Measurements from ENCODE around the gene GRIN1.

GRIN1 gene

GRCh38 chr9:137176302-137177182 lies 37.6 kb downstream of the GRIN1 start:
- TF ChIP-seq, protein P1, sequence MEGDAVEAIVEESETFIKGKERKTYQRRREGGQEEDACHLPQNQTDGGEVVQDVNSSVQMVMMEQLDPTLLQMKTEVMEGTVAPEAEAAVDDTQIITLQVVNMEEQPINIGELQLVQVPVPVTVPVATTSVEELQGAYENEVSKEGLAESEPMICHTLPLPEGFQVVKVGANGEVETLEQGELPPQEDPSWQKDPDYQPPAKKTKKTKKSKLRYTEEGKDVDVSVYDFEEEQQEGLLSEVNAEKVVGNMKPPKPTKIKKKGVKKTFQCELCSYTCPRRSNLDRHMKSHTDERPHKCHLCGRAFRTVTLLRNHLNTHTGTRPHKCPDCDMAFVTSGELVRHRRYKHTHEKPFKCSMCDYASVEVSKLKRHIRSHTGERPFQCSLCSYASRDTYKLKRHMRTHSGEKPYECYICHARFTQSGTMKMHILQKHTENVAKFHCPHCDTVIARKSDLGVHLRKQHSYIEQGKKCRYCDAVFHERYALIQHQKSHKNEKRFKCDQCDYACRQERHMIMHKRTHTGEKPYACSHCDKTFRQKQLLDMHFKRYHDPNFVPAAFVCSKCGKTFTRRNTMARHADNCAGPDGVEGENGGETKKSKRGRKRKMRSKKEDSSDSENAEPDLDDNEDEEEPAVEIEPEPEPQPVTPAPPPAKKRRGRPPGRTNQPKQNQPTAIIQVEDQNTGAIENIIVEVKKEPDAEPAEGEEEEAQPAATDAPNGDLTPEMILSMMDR (IDR thresholded peaks at IDR 0.05; ENCODE audit: insufficient read depth, missing control alignments), result peak; percentile 56
- no peak for DNase-seq (ENCODE audit: insufficient read length, low spot score)
- FAIRE-seq, result no peak

- TF ChIP-seq, protein P1 (IDR thresholded peaks at IDR 0.05; ENCODE audit: insufficient read depth, missing control alignments), result no peak
- DNase-seq (ENCODE audit: insufficient read length, low spot score) (no peak), FAIRE-seq (no peak)
Observed at GRCh38 chr9:137178201-137178938, 39.4 kb downstream of the GRIN1 start.

GRCh38 chr9:137178939-137179630 lies 40.1 kb downstream of the GRIN1 start:
- DNase-seq (ENCODE audit: insufficient read length, low spot score), result no peak
- FAIRE-seq, result no peak
- TF ChIP-seq, protein P1 (IDR thresholded peaks at IDR 0.05; ENCODE audit: insufficient read depth, missing control alignments), result no peak

- no peak for FAIRE-seq
- TF ChIP-seq, protein P1 (IDR thresholded peaks at IDR 0.05; ENCODE audit: insufficient read depth, missing control alignments), result no peak
- DNase-seq (ENCODE audit: insufficient read length, low spot score), result no peak
Observed at GRCh38 chr9:137179761-137180160, 40.8 kb downstream of the GRIN1 start.

DNA sequence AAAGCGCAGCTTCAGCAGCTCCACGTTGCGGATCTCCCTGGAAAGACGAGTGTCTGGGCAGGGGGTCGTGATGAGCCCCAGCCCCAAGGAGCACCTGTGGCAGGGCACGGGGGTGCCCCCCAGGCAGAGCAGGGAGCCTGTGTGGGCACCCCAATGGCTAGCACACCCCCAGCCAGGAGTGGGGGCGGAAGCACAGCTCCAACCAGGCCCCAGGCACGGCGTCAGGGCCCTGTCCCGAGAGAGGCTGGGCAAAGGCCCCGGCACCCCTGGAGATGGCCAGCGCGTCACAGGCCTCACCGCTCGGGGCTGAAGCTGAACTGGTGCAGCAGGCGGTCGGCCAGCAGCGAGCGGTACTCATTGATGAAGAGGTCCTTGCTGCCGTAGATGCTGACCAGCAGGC lies 41.5 kb downstream of the GRIN1 start:
- DNase-seq (ENCODE audit: insufficient read length, low spot score) (no peak), FAIRE-seq (no peak)
- TF ChIP-seq, protein P1 (IDR thresholded peaks at IDR 0.05; ENCODE audit: insufficient read depth, missing control alignments), result no peak

DNA sequence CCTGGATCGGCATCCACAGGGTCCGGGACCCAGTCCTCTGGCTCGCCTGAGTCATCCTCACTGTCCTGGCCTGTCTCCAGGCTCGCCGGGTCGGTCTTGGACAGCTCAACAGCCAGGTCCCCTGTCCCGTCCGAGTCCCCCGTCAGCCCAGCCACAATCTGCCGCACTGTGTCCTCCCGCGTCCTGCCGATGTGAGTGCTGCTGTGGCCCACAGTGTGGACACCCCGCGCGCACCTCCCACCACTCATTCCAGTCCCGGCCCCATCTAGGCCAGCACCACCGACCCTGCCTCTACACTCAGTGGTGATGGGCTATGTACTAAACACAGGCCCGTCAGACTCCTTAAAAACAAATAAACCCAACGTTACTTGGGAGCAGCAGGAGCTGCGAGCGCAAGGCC lies 42.7 kb downstream of the GRIN1 start:
- FAIRE-seq (no peak), DNase-seq (ENCODE audit: insufficient read length, low spot score) (no peak)
- TF ChIP-seq, protein P1 (IDR thresholded peaks at IDR 0.05; ENCODE audit: insufficient read depth, missing control alignments), result no peak

Measured in D721Med (cell line).